Neuronal stem cell (in vitro differentiated cells): ENCODE measurements around the gene TXNDC5.

Experiments used
- DNase-seq: peaks from one replicate; pipeline ENCODE4 v3.0.0-alpha.2; 2013; ENCODE audit warnings: low spot score
- H2AFZ ChIP-seq: one replicate; pipeline ENCODE4 v1.6.1; 2013; ENCODE audit warnings: mild to moderate bottlenecking, low read length, inconsistent platforms
- H2AK5ac ChIP-seq: 2 replicates; pipeline ENCODE4 v1.6.1; 2013; ENCODE audit warnings: low read depth, mild to moderate bottlenecking, inconsistent platforms, low read length, moderate library complexity, mixed read lengths
- H2BK120ac ChIP-seq: 2 replicates; pipeline ENCODE4 v1.6.1; 2013; ENCODE audit warnings: low read depth, mild to moderate bottlenecking, inconsistent platforms, low read length, moderate library complexity, mixed read lengths
- H2BK12ac ChIP-seq: one replicate; pipeline ENCODE4 v1.6.1; 2013; ENCODE audit warnings: low read length, inconsistent platforms
- H2BK15ac ChIP-seq: 2 replicates; pipeline ENCODE4 v1.6.1; 2013; ENCODE audit warnings: mild to moderate bottlenecking, low read length, inconsistent platforms, mixed read lengths
- H2BK5ac ChIP-seq: one replicate; pipeline ENCODE4 v1.6.1; 2013; ENCODE audit warnings: inconsistent platforms, mild to moderate bottlenecking, low read length, moderate library complexity
- H3K14ac ChIP-seq: one replicate; pipeline ENCODE4 v1.6.1; 2013; ENCODE audit warnings: low read length, inconsistent platforms
- H3K18ac ChIP-seq: 2 replicates; pipeline ENCODE4 v1.6.1; 2013; ENCODE audit warnings: low read length, inconsistent platforms
- H3K23ac ChIP-seq: 2 replicates; pipeline ENCODE4 v1.6.1; 2013; ENCODE audit warnings: low read depth, mild to moderate bottlenecking, mixed read lengths, low read length, inconsistent platforms; ENCODE audit not compliant: poor library complexity
- H3K27ac ChIP-seq: replicated peaks from 3 replicates; pipeline ENCODE4 v1.5.1; 2013; ENCODE audit warnings: low read length, inconsistent platforms
- H3K27me3 ChIP-seq, 3 experiments: 2 replicates each; pipeline ENCODE4 v1.6.1; 2013; ENCODE audit warnings: low read length in 3 of 3, mild to moderate bottlenecking in 2 of 3, inconsistent platforms in 1 of 3, low read depth in 1 of 3, mixed read lengths in 1 of 3, moderate library complexity in 1 of 3; ENCODE audit not compliant: control insufficient read depth in 3 of 3, insufficient read depth in 3 of 3
- H3K36me3 ChIP-seq, 2 donors: replicated peaks in 1 of 2; 2 replicates each; pipeline ENCODE4 v1.6.1; 2013; ENCODE audit warnings: low read length in 2 of 2; ENCODE audit not compliant: control insufficient read depth in 2 of 2, insufficient read depth in 2 of 2
- H3K4ac ChIP-seq: 2 replicates; pipeline ENCODE4 v1.6.1; 2013; ENCODE audit warnings: inconsistent platforms, mild to moderate bottlenecking, low read length, moderate library complexity
- H3K4me1 ChIP-seq, 2 donors: 1 replicate in 1 of 2; 2 replicates in 1 of 2; pipeline ENCODE4 v1.6.1; 2013; ENCODE audit warnings: low read length in 2 of 2, low read depth in 1 of 2; ENCODE audit not compliant: control insufficient read depth in 2 of 2, insufficient read depth in 1 of 2
- H3K4me2 ChIP-seq: one replicate; pipeline ENCODE4 v1.6.1; 2013; ENCODE audit warnings: mild to moderate bottlenecking, low read length, inconsistent platforms; ENCODE audit not compliant: insufficient read depth, poor library complexity, severe bottlenecking
- H3K4me3 ChIP-seq, 2 donors: 2 replicates each; pipeline ENCODE4 v1.5.1; 2013; ENCODE audit warnings: low read length in 2 of 2, mild to moderate bottlenecking in 2 of 2, inconsistent platforms in 1 of 2, moderate library complexity in 1 of 2
- H3K79me1 ChIP-seq: one replicate; pipeline ENCODE4 v1.6.1; 2013; ENCODE audit warnings: low read depth, mild to moderate bottlenecking, inconsistent platforms, low read length, moderate library complexity
- H3K9ac ChIP-seq: one replicate; pipeline ENCODE4 v1.6.1; 2013; ENCODE audit warnings: mild to moderate bottlenecking, low read depth, low read length, inconsistent platforms; ENCODE audit not compliant: poor library complexity
- H3K9me3 ChIP-seq, 2 donors: replicated peaks in 1 of 2; 2 replicates each; pipeline versions ENCODE3 to v1.6.1; 2013; ENCODE audit warnings: low read length in 2 of 2, mild to moderate bottlenecking in 2 of 2, inconsistent platforms in 1 of 2, low read depth in 1 of 2, mixed read lengths in 1 of 2, moderate library complexity in 1 of 2; ENCODE audit not compliant: control insufficient read depth in 2 of 2, insufficient read depth in 1 of 2
- H4K8ac ChIP-seq: one replicate; pipeline ENCODE4 v1.6.1; 2013; ENCODE audit warnings: low read depth, mild to moderate bottlenecking, inconsistent platforms, low read length, moderate library complexity
- H4K91ac ChIP-seq: one replicate; pipeline ENCODE4 v1.6.1; 2013; ENCODE audit warnings: low read length, low read depth, mild to moderate bottlenecking, inconsistent platforms; ENCODE audit not compliant: poor library complexity
- WGBS, 2 donors: extraction: QIAGEN DNeasy Blood & Tissue Kit; methylation state at CpG; one replicate each; pipeline ENCODE4 v1.1.7; 2013; ENCODE audit warnings: missing lambda C conversion rate in 2 of 2, mixed read lengths in 1 of 2; ENCODE audit not compliant: insufficient read length in 2 of 2, insufficient replicate concordance in 1 of 2; ENCODE audit errors: extremely low coverage in 2 of 2; 5-methylcytosine and 5-hydroxymethylcytosine counted together

The TXNDC5 gene

DNA sequence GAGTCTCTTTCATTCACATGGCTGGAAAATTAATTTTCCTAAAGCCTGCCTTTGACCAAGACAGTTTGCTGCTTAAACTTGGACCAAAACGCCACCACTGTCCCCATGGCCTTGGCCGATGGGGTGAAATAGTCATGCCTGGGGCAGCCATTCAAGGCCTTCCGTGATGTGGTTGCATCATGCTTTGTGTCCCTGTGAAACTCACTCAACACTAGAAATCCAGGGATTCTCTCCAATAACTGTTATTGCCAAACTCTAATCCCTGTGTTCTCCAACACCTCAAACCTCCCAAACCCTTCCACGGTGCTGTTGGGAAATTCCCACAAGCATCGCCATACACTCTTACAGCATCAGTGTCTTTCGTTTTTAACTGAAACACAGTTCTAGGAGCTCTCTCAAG lies 1.4 kb upstream of the TXNDC5 start:
- no peak overlapping the region for H2BK120ac ChIP-seq
- H3K79me1 ChIP-seq, result peaks cover 3% of the 10 kb centered on the region
- no CpG with 5 or more reads among the region's 6 CpGs for WGBS, 2 donors
- H4K8ac ChIP-seq, result no peak overlapping the region
- no peak overlapping the region for H2BK15ac ChIP-seq
- peaks cover 4 to 13% of the 10 kb centered on the region in 2 donors for H3K4me1 ChIP-seq
- H3K4ac ChIP-seq, result no peak overlapping the region
- no peak overlapping the region for H3K4me3 ChIP-seq
- no peak for DNase-seq
- no peak overlapping the region for H2BK12ac ChIP-seq
- H2BK5ac ChIP-seq, result no peak overlapping the region
- H2AFZ ChIP-seq, result no peak overlapping the region
- H3K23ac ChIP-seq, result no peak overlapping the region
- peaks cover 0 to 54% (median 8%) of the 10 kb centered on the region in 3 experiments for H3K27me3 ChIP-seq
- H3K27ac ChIP-seq, result no peak overlapping the region
- H4K91ac ChIP-seq, result no peak overlapping the region
- H2AK5ac ChIP-seq, result no peak overlapping the region
- H3K14ac ChIP-seq, result no peak overlapping the region
- no peaks in the 10 kb centered on the region for H3K9me3 ChIP-seq
- H3K9ac ChIP-seq, result no peak overlapping the region
- H3K4me2 ChIP-seq, result no peak overlapping the region
- H3K36me3 ChIP-seq, result peaks cover 0 to 2% of the 10 kb centered on the region in 2 donors
- no peak overlapping the region for H3K18ac ChIP-seq

DNA sequence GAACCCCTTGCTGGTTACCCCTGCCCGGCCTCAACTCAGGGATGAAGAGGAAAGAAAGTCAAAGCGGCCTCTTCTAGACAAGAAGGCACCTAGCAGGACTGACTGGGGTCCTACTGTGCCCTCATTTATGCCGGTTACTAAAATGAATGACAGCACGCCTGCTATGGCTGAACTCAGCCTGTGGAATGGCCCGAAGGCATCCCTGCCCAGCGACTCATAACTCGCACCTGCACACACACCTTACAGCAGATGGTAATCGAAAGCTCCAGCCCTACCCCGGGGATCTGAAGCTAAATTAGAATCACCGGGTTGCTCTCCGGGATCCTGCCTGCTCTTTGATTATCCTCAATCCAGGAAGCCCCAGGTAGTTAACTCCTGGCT lies 747 bp upstream of the TXNDC5 start:
- no CpG with 5 or more reads among the region's 11 CpGs for WGBS, 2 donors
- Histone ChIP-seq H3K4ac (no peak overlapping the region), H3K9ac (no peak overlapping the region), H4K91ac (no peak overlapping the region), H3K27me3 (peaks cover 0 to 49% (median 8%) of the 10 kb centered on the region in 3 experiments), H2BK12ac (no peak overlapping the region), H3K23ac (peak overlapping the region; percentile 82), H3K36me3 (peaks cover 0 to 2% of the 10 kb centered on the region in 2 donors), H3K4me3 (peak overlapping the region in 1 of 2 donors; percentile 75), H3K79me1 (peaks cover 3% of the 10 kb centered on the region), H3K4me1 (peaks cover 4 to 11% of the 10 kb centered on the region in 2 donors), H2BK5ac (no peak overlapping the region), H4K8ac (peak overlapping the region; percentile 87), H3K27ac (no peak overlapping the region), H3K18ac (peak overlapping the region; percentile 97), H2BK120ac (no peak overlapping the region), H3K4me2 (peak overlapping the region; percentile 87), H2AK5ac (no peak overlapping the region), H3K14ac (peak overlapping the region; percentile 43), H2BK15ac (no peak overlapping the region), H3K9me3 (no peaks in the 10 kb centered on the region), H2AFZ (peak overlapping the region; percentile 94)
- no peak for DNase-seq

DNA sequence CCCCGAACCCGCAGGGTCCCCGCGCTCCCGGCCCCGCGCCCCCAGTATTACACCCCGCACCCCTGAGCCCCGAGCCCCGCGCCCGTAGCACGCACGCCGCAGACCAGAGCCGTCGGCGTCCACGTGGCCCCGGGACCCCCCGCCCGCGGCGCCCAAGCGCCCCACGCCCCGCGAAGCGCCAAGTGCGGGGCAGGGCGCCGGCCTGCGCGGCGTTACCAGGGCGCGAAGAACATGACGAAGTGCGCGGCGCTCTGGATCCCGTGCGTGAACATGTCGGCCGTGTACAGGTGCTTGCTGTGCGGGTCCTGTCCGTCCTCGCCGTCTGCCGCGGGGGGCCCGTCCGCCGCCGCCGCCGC lies 312 bp downstream of the TXNDC5 start:
- Histone ChIP-seq H4K8ac (no peak overlapping the region), H3K27me3 (peaks cover 0 to 45% (median 8%) of the 10 kb centered on the region in 3 experiments)

DNA sequence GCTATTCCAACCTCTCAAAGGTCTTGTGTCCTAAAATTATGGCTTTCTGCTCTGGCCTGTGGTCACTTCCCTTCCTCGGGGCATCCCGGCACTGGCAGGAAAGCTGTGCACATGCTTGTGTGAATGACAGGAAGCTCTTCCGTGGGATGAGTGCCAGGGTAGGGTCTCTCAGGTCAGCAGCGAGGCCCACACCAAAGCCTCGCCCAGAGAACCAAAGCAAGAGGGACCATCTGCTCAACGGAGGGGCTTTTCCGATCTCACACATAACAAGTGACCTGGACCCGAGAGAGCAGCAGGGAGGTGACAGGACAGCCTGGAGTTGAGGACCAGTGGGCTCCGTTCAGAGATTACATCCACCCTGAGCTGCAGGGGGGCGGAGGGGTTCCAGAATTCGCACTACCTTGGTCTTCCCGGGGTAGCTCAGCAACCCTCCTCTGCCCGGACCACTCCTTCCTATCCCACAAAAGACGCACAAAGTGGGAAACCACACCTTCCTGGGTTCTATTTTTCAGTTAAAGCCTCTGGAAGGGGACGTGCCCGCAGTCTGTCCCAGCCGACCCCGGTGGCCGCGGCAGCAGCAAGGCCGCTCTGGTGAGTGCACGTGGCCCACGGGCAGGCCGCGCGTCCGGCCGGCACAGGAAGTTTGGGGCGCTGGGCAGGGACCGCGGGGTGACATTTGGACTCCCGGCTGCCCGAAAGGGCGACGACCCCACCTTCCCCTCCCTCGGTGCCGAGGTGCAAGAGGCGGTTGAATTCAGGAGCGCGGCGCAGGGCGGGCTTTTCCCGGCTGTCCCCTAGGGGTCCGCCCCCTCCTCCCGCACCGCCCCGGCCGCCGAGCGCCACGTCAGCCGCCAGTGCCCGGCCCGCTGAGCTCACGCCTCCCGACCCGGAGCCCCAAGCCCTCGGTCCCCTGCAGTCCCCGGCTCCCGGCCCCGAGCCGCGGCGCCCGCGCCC lies 988 bp downstream of the TXNDC5 start:
- Histone ChIP-seq H2BK120ac (no peak overlapping the region), H3K9ac (peak overlapping the region; percentile 74), H3K14ac (peak overlapping the region; percentile 9), H3K23ac (peak overlapping the region; percentile 26), H2AFZ (peak overlapping the region; percentile 94), H3K9me3 (no peaks in the 10 kb centered on the region), H3K4me2 (peak overlapping the region; percentile 87), H2BK15ac (no peak overlapping the region), H3K18ac (peak overlapping the region; percentile 88), H3K4me1 (peaks cover 4 to 11% of the 10 kb centered on the region in 2 donors), H3K27ac (no peak overlapping the region), H2AK5ac (no peak overlapping the region), H3K4me3 (peak overlapping the region; percentile 75 to 89), H3K27me3 (peaks cover 0 to 39% (median 8%) of the 10 kb centered on the region in 3 experiments), H3K79me1 (peaks cover 3% of the 10 kb centered on the region), H3K4ac (no peak overlapping the region), H3K36me3 (peaks cover 2 to 6% of the 10 kb centered on the region in 2 donors), H4K8ac (no peak overlapping the region), H2BK5ac (peak overlapping the region; percentile 67), H2BK12ac (no peak overlapping the region), H4K91ac (no peak overlapping the region)
- no CpG with 5 or more reads among the region's 66 CpGs for WGBS, 2 donors
- DNase-seq, result peak; percentile 47

More for the DNA sequence above, 312 bp downstream of the TXNDC5 start:
- H3K79me1 ChIP-seq, result peaks cover 3% of the 10 kb centered on the region
- H3K4me3 ChIP-seq, result peak overlapping the region; percentile 75 to 89
- peak overlapping the region; percentile 87 for H3K4me2 ChIP-seq
- H3K4ac ChIP-seq, result no peak overlapping the region
- peaks cover 4 to 11% of the 10 kb centered on the region in 2 donors for H3K4me1 ChIP-seq
- peaks cover 0 to 2% of the 10 kb centered on the region in 2 donors for H3K36me3 ChIP-seq
- no peak overlapping the region for H2AK5ac ChIP-seq
- no peak overlapping the region for H2BK5ac ChIP-seq
- peak overlapping the region; percentile 39 for H3K23ac ChIP-seq
- no peak overlapping the region for H4K91ac ChIP-seq
- H2BK12ac ChIP-seq, result no peak overlapping the region
- H3K18ac ChIP-seq, result peak overlapping the region; percentile 64
- H2BK15ac ChIP-seq, result no peak overlapping the region
- no peaks in the 10 kb centered on the region for H3K9me3 ChIP-seq
- no CpG with 5 or more reads among the region's 57 CpGs for WGBS, 2 donors
- no peak overlapping the region for H2BK120ac ChIP-seq
- no peak overlapping the region for H3K27ac ChIP-seq
- H3K9ac ChIP-seq, result peak overlapping the region; percentile 87
- no peak for DNase-seq
- H3K14ac ChIP-seq, result peak overlapping the region; percentile 91
- peak overlapping the region; percentile 94 for H2AFZ ChIP-seq
